Measurements from ENCODE around the gene DRAP1.

The DRAP1 gene

GRCh38 chr11:65919141-65919572 is at the start of gene DRAP1:
TSS of gene DRAP1 (plus strand) at chr11:65919426. CDS start at chr11:65919502, 76 bp downstream.
- peak; percentile 98 for DNase-seq (ENCODE audit: low spot score)

GRCh38 chr11:65869643-65870306 is 49.5 kb upstream of the DRAP1 start:
- no peak for DNase-seq (ENCODE audit: low spot score)

GRCh38 chr11:65870307-65870658 is 48.9 kb upstream of the DRAP1 start:
- DNase-seq (ENCODE audit: low spot score) = no peak

- DNase-seq (ENCODE audit: low spot score) = no peak
These were observed 48.2 kb upstream of the DRAP1 start for GRCh38 chr11:65870706-65871681.

GRCh38 chr11:65871811-65872548 is 47.2 kb upstream of the DRAP1 start:
- no peak for DNase-seq (ENCODE audit: low spot score)

- DNase-seq (ENCODE audit: low spot score) = no peak
These were observed 46.5 kb upstream of the DRAP1 start, which contains the start of gene EFEMP2 for GRCh38 chr11:65872586-65873317. TSS of gene EFEMP2 (minus strand) at chr11:65872800. CDS start at chr11:65872354, 446 bp downstream.

GRCh38 chr11:65873318-65874156 is 45.7 kb upstream of the DRAP1 start:
- DNase-seq (ENCODE audit: low spot score) = peak; percentile 97

- DNase-seq (ENCODE audit: low spot score) = no peak
These were observed 39.6 kb upstream of the DRAP1 start, which contains the start of gene CTSW for GRCh38 chr11:65879617-65880016. TSS of gene CTSW (plus strand) at chr11:65879837. CDS start at chr11:65879855, 18 bp downstream.

GRCh38 chr11:65880027-65880426 is 39.2 kb upstream of the DRAP1 start:
- DNase-seq (ENCODE audit: low spot score) = no peak

- DNase-seq (ENCODE audit: low spot score) = no peak
These were observed 38.3 kb upstream of the DRAP1 start for GRCh38 chr11:65880844-65881421.

- DNase-seq (ENCODE audit: low spot score) = no peak
These were observed 36.8 kb upstream of the DRAP1 start for GRCh38 chr11:65882120-65883057.

GRCh38 chr11:65883058-65883761 is 36.0 kb upstream of the DRAP1 start:
- no peak for DNase-seq (ENCODE audit: low spot score)

- DNase-seq (ENCODE audit: low spot score) = no peak
These were observed 35.2 kb upstream of the DRAP1 start for GRCh38 chr11:65883786-65884715.

- peak; percentile 86 for DNase-seq (ENCODE audit: low spot score)
These were observed 34.5 kb upstream of the DRAP1 start for GRCh38 chr11:65884716-65885092.

GRCh38 chr11:65885231-65885630 is 34.0 kb upstream of the DRAP1 start:
- no peak for DNase-seq (ENCODE audit: low spot score)

GRCh38 chr11:65885808-65886536 is 33.3 kb upstream of the DRAP1 start:
- DNase-seq (ENCODE audit: low spot score) = no peak

Measured in activated CD4-positive, alpha-beta T cell treated with anti-CD3 and anti-CD28 coated beads, Interleukin-2, Interleukin-4, amounts not matched to agents 100 ng/mL and 50 ng/mL, durations not matched to agents 16 hours and 8 hours (primary cell).